NCI-H1436 (cell line): ENCODE measurements around the gene AMY2A.
"Not testable (repeated sequence)": the region's sequence is repeated elsewhere in the genome, so short reads cannot be mapped to it uniquely, and the experiment has no call there.

Experiments
- DNase-seq: peaks from one replicate; lab custom pipeline; 2025; lab: John Stamatoyannopoulos, UW

The AMY2A gene

DNA sequence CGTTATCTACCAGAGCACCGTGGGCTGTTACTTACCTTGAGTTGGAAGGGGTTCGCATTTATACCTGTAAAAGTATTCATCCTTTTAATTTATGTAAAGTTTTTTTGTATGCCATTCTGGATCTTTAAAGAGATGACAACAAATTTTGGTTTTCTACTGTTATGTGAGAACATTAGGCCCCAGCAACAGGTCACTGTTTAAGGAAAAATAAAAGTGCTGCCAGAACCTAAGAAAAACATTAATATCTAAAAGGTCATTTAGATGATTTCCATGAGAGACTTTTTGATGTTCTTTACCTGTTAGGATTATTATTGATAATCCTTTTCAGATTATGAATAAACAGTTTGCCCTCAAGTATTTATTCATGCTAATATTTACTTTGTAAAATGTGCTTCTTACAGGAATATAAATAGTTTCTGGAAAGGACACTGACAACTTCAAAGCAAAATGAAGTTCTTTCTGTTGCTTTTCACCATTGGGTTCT lies at the start of gene AMY2A:
AMY2A (plus strand) TSS at position 434 of the 484 bp plus-strand sequence; CDS start at position 448, 14 bp downstream.
- DNase-seq: not testable (repeated sequence)

DNA sequence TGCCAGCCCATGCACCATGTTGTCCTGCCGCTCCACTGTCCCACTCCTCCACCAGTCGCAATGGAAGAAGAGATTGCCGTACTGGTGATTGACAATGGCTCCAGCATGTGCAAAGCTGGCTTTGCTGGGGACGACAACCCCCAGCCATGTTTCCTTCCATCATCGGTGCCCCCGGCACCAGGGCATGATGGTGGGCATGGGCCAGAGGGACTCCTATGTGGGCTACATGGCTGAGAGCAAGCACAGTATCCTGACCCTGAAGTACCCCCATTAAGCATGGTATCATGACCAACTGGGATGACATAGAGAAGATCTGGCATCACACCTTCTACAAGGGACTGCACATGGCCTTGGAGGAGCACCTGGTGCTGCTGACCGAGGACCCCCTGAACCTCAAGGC lies 47.7 kb upstream of the AMY2A start:
- DNase-seq: no peak

DNA sequence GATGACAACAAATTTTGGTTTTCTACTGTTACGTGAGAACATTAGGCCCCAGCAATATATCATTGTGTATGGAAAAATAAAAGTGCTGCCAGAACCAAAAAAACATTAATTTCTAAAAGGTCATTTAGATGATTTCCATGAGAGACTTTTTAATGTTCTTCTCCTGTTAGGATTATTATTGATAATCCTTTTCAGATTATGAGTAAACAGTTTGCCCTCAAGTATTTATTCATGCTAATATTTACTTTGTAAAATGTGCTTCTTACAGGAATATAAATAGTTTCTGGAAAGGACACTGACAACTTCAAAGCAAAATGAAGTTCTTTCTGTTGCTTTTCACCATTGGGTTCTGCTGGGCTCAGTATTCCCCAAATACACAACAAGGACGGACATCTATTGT lies 45.9 kb upstream of the AMY2A start, which contains the start of gene AMY2B:
AMY2B (plus strand) TSS at position 301 of the 400 bp plus-strand sequence; CDS start at position 315, 14 bp downstream.
- DNase-seq: not testable (repeated sequence)

DNA sequence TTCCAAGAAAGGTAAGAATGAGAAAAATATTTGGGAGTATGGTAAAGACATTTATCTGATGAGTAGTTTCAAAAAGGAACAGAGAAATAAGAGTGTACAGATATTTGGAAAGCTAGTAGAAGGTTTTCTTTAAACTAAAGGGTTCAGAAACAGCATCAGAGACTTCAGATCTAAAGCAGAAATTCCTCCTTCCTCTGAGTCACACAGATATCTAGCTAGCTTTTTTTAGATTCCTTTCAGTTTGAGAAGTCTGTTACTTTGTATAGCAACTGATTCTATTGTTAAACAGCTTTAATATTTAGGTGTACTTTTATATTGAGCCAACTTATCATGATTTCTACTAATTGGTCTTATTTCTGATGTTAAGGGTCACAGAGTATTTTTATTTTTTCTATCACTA lies 41.2 kb upstream of the AMY2A start:
- DNase-seq: no peak

DNA sequence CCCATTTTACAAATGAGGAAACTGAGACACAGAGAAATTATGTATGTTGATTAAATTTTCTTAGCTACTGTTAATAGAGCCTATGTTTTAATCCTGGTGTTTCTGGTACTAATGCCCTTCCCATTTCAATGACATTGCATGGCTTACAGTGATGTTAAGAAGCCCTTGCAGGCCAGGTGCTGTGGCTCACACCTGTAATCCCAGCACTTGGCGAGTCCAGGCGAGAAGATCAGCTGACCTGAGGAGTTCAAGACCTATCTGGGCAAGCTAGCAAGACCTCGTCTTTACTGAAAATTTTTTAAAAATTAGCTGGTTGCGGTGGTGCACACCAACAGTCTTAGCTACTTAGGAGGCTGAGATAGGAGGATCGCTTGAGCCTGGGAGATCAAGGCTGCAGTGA lies 40.4 kb upstream of the AMY2A start:
- not testable (repeated sequence) for DNase-seq

DNA sequence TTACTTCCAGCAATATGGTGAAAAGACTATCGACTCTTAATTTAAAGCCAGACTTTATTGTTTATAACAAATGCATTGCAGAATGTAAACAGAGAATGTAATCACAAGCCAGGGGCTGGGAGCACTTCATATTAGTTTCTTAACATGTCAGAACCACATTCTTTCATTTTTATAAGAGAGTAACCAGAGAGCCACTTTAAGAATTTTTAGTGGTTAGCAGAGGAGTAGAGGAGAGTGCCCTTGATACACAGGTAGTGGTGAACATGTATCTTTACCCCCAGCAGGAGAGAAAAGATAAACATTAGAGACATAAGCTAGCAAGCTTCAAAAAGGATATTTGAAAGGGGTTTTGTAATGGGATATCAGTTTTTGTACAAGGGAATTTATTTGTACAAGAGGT lies 34.8 kb upstream of the AMY2A start:
- DNase-seq: no peak

DNA sequence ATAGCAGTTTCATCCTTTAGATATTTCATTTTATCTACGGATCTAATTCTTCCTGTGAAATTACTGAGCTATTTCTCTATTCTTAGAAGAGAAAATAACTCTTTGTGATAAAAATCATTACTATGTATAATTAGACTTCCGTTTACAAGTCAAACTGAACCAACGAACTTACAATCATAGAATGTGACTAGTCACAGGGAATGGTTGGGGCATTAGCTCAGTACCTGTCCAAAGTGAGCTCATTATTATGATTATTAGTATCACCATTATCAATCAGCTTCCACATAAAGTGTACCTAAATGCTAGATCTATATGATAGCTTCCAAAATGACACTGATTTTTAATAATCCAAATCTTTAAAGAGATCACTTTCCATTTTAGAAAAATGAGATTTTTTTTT lies 33.3 kb upstream of the AMY2A start:
- DNase-seq: no peak

DNA sequence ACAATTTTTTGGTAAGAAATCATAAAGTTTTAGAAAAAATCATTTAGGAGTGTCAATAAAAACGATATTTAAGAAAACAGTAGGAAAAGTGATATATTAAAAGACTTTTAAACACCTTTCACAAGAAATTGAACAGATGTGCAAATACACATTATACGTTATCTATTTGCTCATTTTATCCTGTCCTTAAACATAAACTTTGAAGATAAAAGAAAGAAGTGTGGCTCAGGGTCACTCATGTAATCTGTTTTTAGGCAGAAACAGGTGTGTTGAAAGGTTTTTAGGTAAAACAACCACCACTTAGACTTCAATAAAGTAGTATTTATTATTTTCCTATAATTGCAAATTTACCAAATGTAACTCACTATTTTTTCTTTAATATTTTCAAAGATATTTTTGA lies 32.7 kb upstream of the AMY2A start:
- no peak for DNase-seq

DNA sequence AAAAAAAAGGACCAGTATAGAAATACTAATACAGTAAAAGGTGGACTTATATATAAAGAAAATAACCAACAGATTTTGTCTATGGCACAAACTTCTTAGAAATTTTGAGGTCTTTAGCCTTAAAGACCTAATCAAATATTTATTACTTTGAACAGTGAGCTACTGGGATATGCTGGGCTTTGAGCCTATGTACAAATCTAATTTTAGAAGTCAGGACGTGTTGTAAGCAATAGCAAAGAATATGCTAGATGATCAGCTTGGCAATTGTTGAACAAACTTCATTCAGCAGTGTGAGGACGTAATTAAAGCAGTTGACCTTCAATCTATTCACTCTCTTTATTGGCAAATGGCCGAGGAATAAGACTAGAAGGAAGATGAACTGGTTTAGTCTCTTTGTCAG lies 14.5 kb upstream of the AMY2A start:
- not testable (repeated sequence) for DNase-seq

DNA sequence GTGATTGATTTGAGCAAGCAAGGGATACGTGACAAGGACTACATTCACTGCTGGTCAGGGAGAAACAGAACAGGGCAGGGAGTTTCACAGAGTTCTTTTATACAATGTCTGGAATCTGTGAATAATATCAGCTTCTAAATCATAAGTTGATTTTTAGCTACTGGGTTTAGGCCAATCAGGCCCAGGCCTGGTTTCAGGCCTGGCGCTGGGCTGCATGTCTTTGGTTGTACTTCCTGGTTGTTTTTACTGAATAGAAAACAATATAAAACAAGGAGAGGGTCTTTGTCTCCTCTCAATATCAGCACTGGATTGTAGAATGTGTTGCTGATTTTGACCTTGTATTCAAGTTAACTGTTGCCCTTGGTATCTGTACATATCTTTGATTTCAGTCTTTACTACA lies 865 bp upstream of the AMY2A start:
- DNase-seq: no peak

DNA sequence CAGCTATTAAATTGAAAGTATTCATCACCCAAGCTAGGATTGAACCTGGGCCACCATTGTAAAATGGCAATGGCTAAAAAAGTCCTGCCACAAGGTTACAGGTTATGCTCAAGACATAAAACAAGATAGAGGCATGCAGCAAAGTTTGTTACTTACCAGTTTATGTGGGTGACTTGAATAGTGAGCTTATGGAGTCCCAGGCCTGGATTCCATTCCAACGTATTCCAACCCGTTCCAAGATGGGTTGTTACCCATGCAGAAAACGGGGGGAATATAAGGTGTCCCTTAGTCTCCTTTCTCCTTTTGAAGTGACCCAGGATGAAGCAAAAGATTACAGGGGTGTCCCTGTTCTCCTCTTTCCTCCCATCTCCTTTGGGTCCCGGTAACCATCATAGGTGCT lies 10.2 kb downstream of the AMY2A start:
- not testable (repeated sequence) for DNase-seq

DNA sequence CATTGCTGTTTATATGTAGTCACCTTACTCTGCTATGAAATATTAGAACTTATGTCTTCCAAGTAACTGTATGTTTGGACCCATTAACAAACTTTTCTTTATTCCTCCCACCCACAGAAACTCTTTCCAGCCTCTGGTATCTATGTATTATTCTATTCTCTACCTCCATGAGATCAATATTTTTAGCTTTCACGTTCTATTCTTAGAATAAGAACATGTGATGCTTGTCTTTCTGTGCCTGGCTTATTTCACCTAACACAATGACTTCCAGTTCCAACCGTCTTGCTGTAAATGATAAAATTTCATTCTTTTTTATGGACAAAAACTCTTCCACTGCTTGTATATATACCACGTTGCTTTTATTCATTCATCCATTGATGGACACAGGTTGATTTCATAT lies 24.0 kb downstream of the AMY2A start:
- not testable (repeated sequence) for DNase-seq

DNA sequence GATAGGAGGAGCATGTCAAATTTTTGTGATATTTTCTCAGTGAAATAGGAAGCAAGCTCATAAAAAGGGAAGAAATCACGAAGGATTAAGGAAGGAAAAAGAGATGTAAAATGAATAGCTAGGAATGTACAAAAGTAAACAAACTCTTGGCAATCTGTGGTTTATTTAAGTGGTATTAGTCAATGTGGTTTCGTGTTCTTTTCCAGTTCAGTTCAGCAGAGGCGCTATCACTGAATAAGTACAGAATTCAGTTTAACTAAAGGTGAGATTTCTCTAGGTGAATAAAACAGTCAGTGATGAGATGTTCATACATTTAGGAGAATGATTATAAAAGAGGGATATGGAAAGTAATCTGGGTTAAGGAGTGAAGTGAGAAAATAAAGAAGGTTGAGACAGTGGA lies 26.7 kb downstream of the AMY2A start:
- not testable (repeated sequence) for DNase-seq

DNA sequence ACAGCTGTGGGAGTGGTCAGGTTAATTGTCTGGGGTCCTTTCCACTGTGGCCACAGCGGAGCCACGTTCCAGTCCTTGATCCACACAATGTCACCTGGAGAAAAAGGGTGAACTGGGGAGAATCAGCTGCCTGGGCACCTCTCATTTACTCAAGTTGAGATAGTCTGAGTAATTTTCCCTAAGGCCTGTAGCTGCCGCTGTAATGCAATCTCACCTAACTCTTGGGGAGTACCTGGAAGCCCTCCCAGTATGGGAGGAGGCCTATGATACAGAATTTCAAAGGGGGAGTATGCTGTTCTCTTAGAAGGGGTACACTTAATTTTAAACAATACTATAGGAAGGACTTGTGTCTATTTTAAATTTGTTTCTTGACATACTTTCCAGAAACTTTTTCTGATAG lies 33.1 kb downstream of the AMY2A start:
- not testable (repeated sequence) for DNase-seq

DNA sequence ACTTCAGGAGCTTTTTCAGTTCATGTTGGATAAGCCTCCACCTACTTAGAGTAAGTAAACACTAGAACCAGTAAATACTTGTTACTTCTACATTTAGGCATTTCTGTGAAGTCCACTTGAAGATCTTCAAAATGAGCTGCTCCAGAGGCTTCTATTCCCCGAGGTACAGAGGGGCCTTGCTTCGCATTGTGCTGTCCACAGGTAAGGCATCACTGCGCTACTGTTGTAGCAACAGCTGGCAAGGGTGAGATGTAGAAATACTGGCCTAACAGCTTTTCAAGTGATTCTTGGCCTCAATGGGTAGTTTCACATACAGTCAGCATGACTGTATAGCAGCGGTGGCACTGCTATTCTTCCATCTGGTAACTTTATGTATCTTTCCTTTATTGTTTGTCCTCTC lies 33.7 kb downstream of the AMY2A start:
- DNase-seq: not testable (repeated sequence)

DNA sequence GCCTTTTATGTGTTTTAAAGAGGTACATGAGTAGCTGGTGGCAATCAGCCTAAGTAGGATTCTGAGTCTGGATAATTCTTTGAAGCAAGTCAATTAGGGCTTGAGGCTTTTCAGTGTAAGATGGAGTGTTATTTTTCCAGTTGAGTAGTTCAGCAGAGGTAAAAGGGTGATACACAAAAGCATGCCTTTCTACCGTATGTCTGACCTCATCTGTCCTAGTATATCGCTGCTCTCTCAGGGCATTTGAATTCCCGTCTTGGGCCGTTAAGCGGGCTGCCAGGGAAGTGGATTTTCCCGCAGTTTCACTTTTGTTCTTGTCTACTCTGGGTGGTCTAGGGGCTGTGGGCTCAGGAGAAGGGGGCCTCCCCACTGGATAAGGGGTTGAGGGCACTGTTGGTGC lies 36.9 kb downstream of the AMY2A start:
- DNase-seq: not testable (repeated sequence)

DNA sequence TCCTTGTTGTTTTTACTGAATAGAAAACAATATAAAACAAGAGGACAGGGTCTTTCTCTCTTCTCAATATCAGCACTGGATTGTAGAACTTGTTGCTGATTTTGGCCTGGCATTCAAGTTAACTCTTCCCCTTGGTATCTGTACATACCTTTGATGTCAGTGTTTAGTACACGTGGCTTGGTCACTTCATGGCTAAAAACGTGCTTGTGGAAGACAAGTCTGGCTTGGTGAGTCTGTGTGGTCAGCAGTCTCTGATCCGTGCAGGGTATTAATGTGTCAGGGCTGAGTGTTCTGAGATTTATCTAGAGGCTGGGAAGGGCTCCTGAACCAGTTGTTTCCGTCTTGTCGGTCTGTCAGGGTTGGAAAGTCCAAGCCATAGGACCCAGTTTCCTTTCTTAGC lies 38.2 kb downstream of the AMY2A start, which contains the start of gene AMY1A:
AMY1A (plus strand) TSS at position 301 of the 400 bp plus-strand sequence. CDS start 571 bp downstream, outside the sequence.
- not testable (repeated sequence) for DNase-seq
